Ishikawa (cell line): Measurements from ENCODE around the gene MUC4.

Source experiments
- CEBPB ChIP-seq: IDR thresholded peaks from 2 replicates; pipeline ENCODE4 v1.6.1; 2012
- CREB1 ChIP-seq: IDR thresholded peaks from 2 replicates; pipeline ENCODE4 v1.6.1; 2012; ENCODE audit warnings: low read depth
- EGR1 ChIP-seq: IDR thresholded peaks from 2 replicates; pipeline ENCODE4 v1.6.1; 2012
- EP300 ChIP-seq: IDR thresholded peaks from 2 replicates; pipeline ENCODE4 v1.6.1; 2012; ENCODE audit warnings: borderline replicate concordance
- FOXM1 ChIP-seq: IDR thresholded peaks from 2 replicates; pipeline ENCODE4 v1.6.1; 2012; ENCODE audit warnings: low read depth, borderline replicate concordance
- NFIC ChIP-seq: IDR thresholded peaks from 2 replicates; pipeline ENCODE4 v1.6.1; 2012
- RAD21 ChIP-seq: IDR thresholded peaks from 2 replicates; pipeline ENCODE4 v1.6.1; 2012; ENCODE audit warnings: low read depth
- TAF1 ChIP-seq: IDR thresholded peaks from 2 replicates; pipeline ENCODE4 v1.6.1; 2012; ENCODE audit warnings: low read depth, mild to moderate bottlenecking
- TCF12 ChIP-seq: IDR thresholded peaks from 2 replicates; pipeline ENCODE4 v1.6.1; 2012; ENCODE audit warnings: low read depth
- TEAD4 ChIP-seq: IDR thresholded peaks from 2 replicates; pipeline ENCODE4 v1.6.1; 2012
- YY1 ChIP-seq: IDR thresholded peaks from 2 replicates; pipeline ENCODE4 v1.6.1; 2012; ENCODE audit warnings: low read depth
- ZBTB7A ChIP-seq: IDR thresholded peaks from 2 replicates; pipeline ENCODE4 v1.6.1; 2012; ENCODE audit warnings: low read depth
- TF ChIP-seq, protein P1 (sequence below): IDR thresholded peaks from 2 replicates; pipeline ENCODE4 v1.6.1; 2012; ENCODE audit warnings: low read depth, mild to moderate bottlenecking
- TF ChIP-seq, protein P2 (sequence below): IDR thresholded peaks from 2 replicates; pipeline ENCODE4 v1.6.1; 2012
- TF ChIP-seq, protein P3 (sequence below): IDR thresholded peaks from 2 replicates; pipeline ENCODE4 v1.6.1; 2012

MUC4 gene

DNA sequence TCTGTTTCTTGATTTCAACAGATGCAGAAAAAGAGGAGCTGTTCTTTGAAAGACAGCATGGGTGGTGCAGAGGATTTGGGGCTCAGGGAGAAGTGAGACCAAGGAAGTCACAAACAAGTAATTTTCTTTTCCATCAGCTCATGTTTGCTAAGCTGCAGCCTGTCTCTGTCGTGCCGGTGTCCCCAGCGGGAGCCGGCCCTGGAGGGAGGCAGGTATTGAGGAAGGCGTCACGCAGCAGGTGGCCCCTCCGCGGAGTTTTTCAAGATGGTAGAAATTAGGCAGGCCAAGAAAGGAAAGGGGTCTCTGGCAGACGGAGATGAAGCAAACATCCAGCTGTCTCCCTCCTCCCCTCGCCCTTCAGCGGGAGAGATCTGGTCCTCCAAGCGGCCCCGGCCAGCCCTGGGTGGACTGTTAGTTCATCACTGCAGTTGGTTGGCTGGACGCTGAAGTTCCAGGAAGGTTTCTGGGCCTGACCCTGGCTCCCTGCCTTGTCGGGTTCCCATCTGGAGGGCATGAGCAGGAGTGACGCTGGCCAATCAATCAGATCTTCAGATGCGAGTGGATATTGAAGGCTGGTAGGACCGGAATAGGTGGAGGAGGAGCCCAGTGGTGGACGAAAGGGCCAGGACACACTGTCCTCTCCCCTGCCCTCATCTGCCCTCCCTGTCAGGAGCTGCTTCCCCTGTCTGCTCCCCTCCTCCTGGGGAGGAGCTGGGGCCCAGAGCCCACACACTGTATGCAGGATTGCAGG lies 27.7 kb upstream of the MUC4 start:
- TF ChIP-seq EGR1: no peak
- no peak for TF ChIP-seq FOXM1
- TF ChIP-seq, protein P1, sequence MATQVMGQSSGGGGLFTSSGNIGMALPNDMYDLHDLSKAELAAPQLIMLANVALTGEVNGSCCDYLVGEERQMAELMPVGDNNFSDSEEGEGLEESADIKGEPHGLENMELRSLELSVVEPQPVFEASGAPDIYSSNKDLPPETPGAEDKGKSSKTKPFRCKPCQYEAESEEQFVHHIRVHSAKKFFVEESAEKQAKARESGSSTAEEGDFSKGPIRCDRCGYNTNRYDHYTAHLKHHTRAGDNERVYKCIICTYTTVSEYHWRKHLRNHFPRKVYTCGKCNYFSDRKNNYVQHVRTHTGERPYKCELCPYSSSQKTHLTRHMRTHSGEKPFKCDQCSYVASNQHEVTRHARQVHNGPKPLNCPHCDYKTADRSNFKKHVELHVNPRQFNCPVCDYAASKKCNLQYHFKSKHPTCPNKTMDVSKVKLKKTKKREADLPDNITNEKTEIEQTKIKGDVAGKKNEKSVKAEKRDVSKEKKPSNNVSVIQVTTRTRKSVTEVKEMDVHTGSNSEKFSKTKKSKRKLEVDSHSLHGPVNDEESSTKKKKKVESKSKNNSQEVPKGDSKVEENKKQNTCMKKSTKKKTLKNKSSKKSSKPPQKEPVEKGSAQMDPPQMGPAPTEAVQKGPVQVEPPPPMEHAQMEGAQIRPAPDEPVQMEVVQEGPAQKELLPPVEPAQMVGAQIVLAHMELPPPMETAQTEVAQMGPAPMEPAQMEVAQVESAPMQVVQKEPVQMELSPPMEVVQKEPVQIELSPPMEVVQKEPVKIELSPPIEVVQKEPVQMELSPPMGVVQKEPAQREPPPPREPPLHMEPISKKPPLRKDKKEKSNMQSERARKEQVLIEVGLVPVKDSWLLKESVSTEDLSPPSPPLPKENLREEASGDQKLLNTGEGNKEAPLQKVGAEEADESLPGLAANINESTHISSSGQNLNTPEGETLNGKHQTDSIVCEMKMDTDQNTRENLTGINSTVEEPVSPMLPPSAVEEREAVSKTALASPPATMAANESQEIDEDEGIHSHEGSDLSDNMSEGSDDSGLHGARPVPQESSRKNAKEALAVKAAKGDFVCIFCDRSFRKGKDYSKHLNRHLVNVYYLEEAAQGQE: no peak
- TF ChIP-seq, protein P2, sequence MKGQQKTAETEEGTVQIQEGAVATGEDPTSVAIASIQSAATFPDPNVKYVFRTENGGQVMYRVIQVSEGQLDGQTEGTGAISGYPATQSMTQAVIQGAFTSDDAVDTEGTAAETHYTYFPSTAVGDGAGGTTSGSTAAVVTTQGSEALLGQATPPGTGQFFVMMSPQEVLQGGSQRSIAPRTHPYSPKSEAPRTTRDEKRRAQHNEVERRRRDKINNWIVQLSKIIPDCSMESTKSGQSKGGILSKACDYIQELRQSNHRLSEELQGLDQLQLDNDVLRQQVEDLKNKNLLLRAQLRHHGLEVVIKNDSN: no peak
- TF ChIP-seq TCF12: no peak
- no peak for TF ChIP-seq TAF1
- no peak for TF ChIP-seq CREB1
- TF ChIP-seq CEBPB: no peak

DNA sequence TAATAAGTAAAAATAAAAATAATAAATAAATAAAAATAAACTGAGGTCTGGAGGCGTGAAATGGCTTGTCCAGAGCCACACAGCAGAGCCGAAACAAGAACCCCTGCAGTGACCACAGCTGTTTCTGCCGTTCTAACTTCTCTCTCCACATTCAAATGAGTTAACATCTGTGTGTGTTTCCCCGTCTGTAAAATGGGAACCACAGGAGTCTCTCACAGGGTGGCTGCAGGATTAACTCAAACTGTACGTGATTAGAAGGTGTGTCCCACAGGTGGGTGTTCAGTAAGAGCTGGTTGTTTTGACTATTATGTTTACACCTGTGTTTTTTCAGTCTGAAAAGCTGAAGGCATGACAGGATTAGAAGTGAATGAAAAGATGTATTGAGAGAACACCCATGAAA lies 27.0 kb upstream of the MUC4 start:
- TF ChIP-seq EP300 (no peak), TAF1 (no peak), YY1 (no peak), FOXM1 (no peak), TEAD4 (no peak), CREB1 (no peak)
- TF ChIP-seq, protein P3, sequence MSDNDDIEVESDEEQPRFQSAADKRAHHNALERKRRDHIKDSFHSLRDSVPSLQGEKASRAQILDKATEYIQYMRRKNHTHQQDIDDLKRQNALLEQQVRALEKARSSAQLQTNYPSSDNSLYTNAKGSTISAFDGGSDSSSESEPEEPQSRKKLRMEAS: no peak
- TF ChIP-seq, protein P1: no peak

DNA sequence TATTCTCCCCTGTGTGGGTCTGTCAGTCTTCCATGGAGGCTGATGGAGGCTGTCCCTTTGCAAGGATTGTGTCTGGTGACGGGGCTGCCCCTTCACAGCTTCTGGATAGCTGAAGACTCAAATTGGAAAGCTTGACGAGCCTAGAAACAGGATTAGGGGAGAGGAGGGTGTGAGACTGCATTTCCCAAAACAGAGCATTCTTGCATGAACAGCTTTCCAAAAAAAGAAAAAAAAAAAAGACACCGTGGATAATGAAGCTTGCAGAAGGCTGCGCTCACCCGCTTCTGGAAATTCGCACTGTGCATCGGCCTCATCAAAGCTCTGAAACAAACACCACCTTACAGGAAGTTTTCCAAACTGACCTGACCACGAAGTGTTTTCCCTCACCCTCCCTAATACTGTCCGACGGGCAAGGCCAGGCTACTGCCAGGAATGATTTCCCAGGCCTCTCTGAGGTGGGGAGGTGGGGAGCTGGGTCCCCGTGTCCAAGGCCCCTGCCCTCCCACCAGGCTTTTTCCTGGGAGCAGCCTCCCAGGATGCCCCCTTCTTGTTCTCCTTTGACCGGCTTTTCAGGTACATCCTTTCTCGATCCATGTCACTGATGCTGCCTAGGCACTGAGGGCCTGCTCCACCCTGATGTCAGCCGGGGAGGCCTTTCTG lies 24.9 kb upstream of the MUC4 start:
- TF ChIP-seq, protein P2: no peak
- TF ChIP-seq EGR1 (no peak), YY1 (no peak), EP300 (no peak), ZBTB7A (no peak), FOXM1 (no peak), CREB1 (no peak), CEBPB (no peak), TEAD4 (no peak), TAF1 (no peak), TCF12 (no peak), RAD21 (no peak), NFIC (no peak)
- TF ChIP-seq, protein P3: no peak
- TF ChIP-seq, protein P1: no peak

DNA sequence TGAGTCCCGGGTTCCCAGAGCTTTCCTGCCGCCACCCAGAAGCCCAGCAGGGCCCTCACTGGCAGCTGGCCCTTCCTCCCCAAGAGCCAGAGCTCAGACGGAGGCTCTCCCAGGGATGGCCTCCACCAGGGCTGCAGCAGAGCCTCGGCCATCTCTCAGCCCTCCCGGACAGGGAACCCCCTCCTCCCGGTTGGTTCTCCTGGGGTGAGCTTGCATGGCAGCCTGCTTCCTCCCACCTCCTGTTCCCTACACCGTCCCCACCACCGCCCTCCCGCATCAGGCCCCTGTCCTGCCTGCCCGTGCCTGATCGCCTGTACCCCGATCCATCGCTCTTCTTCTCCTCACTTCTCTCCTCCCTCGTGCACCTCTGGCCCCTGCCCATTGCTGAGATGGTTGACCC lies 24.1 kb upstream of the MUC4 start:
- TF ChIP-seq TAF1 (no peak), EGR1 (no peak), ZBTB7A (no peak), FOXM1 (no peak), EP300 (no peak), TCF12 (no peak), TEAD4 (no peak), RAD21 (no peak)
- TF ChIP-seq, protein P1: no peak
- TF ChIP-seq, protein P3: no peak
